Ovary (tissue), 3 donors: ENCODE data around the gene TMPRSS5.

Experiments
- EP300 ChIP-seq: sonication (generic); formaldehyde crosslinking; IDR thresholded peaks from one replicate; pipeline ENCODE4 v1.6.1; 2017; ENCODE audit warnings: antibody characterized with exemption
- TF ChIP-seq, protein P1 (sequence below), 3 donors: fragments of 450-650 bp in 2 of 3; fragments of 200-600 bp in 1 of 3; IDR thresholded peaks; one replicate each; pipeline versions ENCODE4 v1.5.1 to v1.8.0; 2016 to 2022; ENCODE audit warnings: antibody characterized with exemption in 3 of 3, mild to moderate bottlenecking in 1 of 3
- donor health status: DM: no; HTN: no; CAD: no.

DNA sequence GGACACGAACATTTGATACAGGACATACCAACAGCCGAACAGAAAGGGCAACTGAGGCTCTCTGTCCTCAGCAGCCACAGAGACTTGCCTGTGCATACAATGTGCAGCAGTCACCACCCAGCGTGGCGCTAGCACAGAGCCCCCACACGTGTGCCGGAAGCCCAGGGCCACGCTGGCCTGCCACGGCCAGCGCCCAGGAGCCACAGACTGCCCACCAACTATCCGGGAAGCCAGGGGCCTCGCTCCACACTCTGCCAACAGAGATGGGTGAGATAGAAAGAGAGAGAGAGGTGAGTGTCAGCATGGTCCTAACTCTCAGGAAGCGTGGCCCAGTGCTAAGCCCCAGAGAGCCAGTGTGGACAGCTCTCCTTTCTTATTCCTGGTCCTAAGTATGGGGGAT lies 11.7 kb downstream of the TMPRSS5 start:
- TF ChIP-seq, protein P1, sequence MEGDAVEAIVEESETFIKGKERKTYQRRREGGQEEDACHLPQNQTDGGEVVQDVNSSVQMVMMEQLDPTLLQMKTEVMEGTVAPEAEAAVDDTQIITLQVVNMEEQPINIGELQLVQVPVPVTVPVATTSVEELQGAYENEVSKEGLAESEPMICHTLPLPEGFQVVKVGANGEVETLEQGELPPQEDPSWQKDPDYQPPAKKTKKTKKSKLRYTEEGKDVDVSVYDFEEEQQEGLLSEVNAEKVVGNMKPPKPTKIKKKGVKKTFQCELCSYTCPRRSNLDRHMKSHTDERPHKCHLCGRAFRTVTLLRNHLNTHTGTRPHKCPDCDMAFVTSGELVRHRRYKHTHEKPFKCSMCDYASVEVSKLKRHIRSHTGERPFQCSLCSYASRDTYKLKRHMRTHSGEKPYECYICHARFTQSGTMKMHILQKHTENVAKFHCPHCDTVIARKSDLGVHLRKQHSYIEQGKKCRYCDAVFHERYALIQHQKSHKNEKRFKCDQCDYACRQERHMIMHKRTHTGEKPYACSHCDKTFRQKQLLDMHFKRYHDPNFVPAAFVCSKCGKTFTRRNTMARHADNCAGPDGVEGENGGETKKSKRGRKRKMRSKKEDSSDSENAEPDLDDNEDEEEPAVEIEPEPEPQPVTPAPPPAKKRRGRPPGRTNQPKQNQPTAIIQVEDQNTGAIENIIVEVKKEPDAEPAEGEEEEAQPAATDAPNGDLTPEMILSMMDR (IDR thresholded peaks at IDR 0.05) = no peak
- no peak for TF ChIP-seq EP300
